Omental fat pad (tissue), 4 donors: ENCODE measurements around the gene AXIN1. TPM values are rescaled to one million over a fixed set of nuclear protein-coding genes. Genes with fewer than 3 reads are reported as not detected.
"Not testable (repeated sequence)": the region's sequence is repeated elsewhere in the genome, so short reads cannot be mapped to it uniquely, and the experiment has no call there.

Experiments used
- ATAC-seq: fragments of 150-250 bp; one replicate; pipeline ENCODE4 v1.9.1; 2016; ENCODE audit warnings: mild to moderate bottlenecking, moderate library complexity; ENCODE audit not compliant: low FRiP score
- DNase-seq: peaks from one replicate; pipeline ENCODE4 v3.0.0-alpha.2; 2019; ENCODE audit warnings: low spot score
- CTCF ChIP-seq, 3 donors: fragments of 450-650 bp; IDR thresholded peaks; one replicate each; pipeline ENCODE4 v1.5.1; 2016 to 2017; ENCODE audit warnings: antibody characterized with exemption in 3 of 3, mild to moderate bottlenecking in 3 of 3, moderate library complexity in 2 of 3
- total RNA-seq, 4 donors: library from RNA; depleted of rRNA; stranded (reverse); fragments of >200 nt; gene quantifications; one replicate each; pipeline ENCODE4 v1.1.0, GENCODE V29; 2016

The AXIN1 gene
- total RNA-seq, 4 donors from 2014 or later: 17.0 to 36.6 (median 20.9) TPM

GRCh38 chr16:268141-269053 is 84.1 kb downstream of the AXIN1 start:
- no peak for ATAC-seq
- no peak for TF ChIP-seq CTCF (IDR thresholded peaks at IDR 0.05)
- DNase-seq: no peak

- not testable (repeated sequence) for ATAC-seq, DNase-seq
Measured at GRCh38 chr16:267562-267961, 85.0 kb downstream of the AXIN1 start.

- ATAC-seq (no peak), DNase-seq (no peak)
- TF ChIP-seq CTCF (IDR thresholded peaks at IDR 0.05): no peak
Measured at GRCh38 chr16:266258-267164, 86.0 kb downstream of the AXIN1 start.

GRCh38 chr16:265711-266110 is 86.8 kb downstream of the AXIN1 start:
- TF ChIP-seq CTCF (IDR thresholded peaks at IDR 0.05): no peak
- ATAC-seq: no peak
- no peak for DNase-seq

GRCh38 chr16:265002-265529 is 87.5 kb downstream of the AXIN1 start:
- no peak for ATAC-seq

GRCh38 chr16:264440-264951 is 88.0 kb downstream of the AXIN1 start:
- DNase-seq (no peak), ATAC-seq (no peak)
- TF ChIP-seq CTCF (IDR thresholded peaks at IDR 0.05): no peak

More at GRCh38 chr16:265002-265529, 87.5 kb downstream of the AXIN1 start:
- no peak for TF ChIP-seq CTCF (IDR thresholded peaks at IDR 0.05)
- DNase-seq: no peak

GRCh38 chr16:263944-264343 is 88.6 kb downstream of the AXIN1 start:
- TF ChIP-seq CTCF (IDR thresholded peaks at IDR 0.05): no peak
- ATAC-seq (no peak), DNase-seq (no peak)
